ENCODE measurements around the gene FAM170B.

Gene FAM170B

GRCh38 chr10:49109669-49110340, 24.0 kb downstream of the FAM170B start:
- TF ChIP-seq CTCF (conservative IDR thresholded peaks at IDR 0.05; ENCODE audit: low read depth) = no peak
- H3K27ac ChIP-seq = no peak overlapping the region
- CTCF ChIA-PET = interaction anchor here (0.6 kb wide), 1 partner anchor 1681 kb away, joined by 3 read pairs; no protein-coding TSS in a partner anchor
- DNase-seq (ENCODE audit: low spot score) = no peak
- POLR2A ChIA-PET (ENCODE audit: low non-redundant PET) = no interaction called here

GRCh38 chr10:49108656-49109055, 25.2 kb downstream of the FAM170B start:
- H3K27ac ChIP-seq = no peak overlapping the region
- ChIA-PET CTCF (no interaction called here), POLR2A (ENCODE audit: low non-redundant PET) (no interaction called here)
- no peak for TF ChIP-seq CTCF (conservative IDR thresholded peaks at IDR 0.05; ENCODE audit: low read depth)
- DNase-seq (ENCODE audit: low spot score) = no peak

GRCh38 chr10:49107887-49108267, 25.9 kb downstream of the FAM170B start:
- DNase-seq (ENCODE audit: low spot score) = no peak
- ChIA-PET CTCF (no interaction called here), POLR2A (ENCODE audit: low non-redundant PET) (no interaction called here)
- TF ChIP-seq CTCF (conservative IDR thresholded peaks at IDR 0.05; ENCODE audit: low read depth) = no peak
- no peak overlapping the region for H3K27ac ChIP-seq

- ChIA-PET CTCF (no interaction called here), POLR2A (ENCODE audit: low non-redundant PET) (no interaction called here)
- no peak for TF ChIP-seq CTCF (conservative IDR thresholded peaks at IDR 0.05; ENCODE audit: low read depth)
- no peak for DNase-seq (ENCODE audit: low spot score)
- no peak overlapping the region for H3K27ac ChIP-seq
Observed at GRCh38 chr10:49107111-49107886, 26.5 kb downstream of the FAM170B start.

- POLR2A ChIA-PET (ENCODE audit: low non-redundant PET) = no interaction called here
Observed at GRCh38 chr10:49106451-49106850, 27.4 kb downstream of the FAM170B start.

DNA sequence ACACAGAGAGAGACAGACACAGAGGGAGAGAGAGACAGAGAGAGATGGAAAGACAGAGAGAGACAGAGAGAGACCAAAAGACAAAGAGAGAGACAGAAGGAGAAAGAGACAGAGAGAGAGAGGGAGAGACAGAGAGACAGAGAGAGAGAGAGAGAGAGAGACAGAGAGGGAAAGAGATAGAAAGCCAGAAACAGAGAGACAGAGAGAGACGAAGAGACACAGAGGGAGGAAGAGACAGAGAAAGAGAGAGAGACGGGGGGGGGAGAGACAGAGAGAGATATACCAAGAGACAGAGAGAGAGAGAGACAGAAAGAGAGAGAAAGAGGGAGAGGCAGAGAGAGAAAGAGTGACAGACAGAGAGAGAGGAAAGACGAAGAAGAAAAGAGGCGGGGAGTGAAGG, 28.7 kb downstream of the FAM170B start:
- TF ChIP-seq CTCF (conservative IDR thresholded peaks at IDR 0.05; ENCODE audit: low read depth) = no peak
- H3K27ac ChIP-seq = no peak overlapping the region
- CTCF ChIA-PET = no interaction called here
- DNase-seq (ENCODE audit: low spot score) = no peak
- POLR2A ChIA-PET (ENCODE audit: low non-redundant PET) = no interaction called here

More at GRCh38 chr10:49106451-49106850, 27.4 kb downstream of the FAM170B start:
- DNase-seq (ENCODE audit: low spot score) = no peak
- CTCF ChIA-PET = no interaction called here
- H3K27ac ChIP-seq = no peak overlapping the region
- TF ChIP-seq CTCF (conservative IDR thresholded peaks at IDR 0.05; ENCODE audit: low read depth) = no peak

Data from RWPE1 (cell line).